ENCODE measurements around the gene TTLL9. TPM values are rescaled to one million over a fixed set of nuclear protein-coding genes. Genes with fewer than 3 reads are reported as not detected.

TTLL9 gene
- total RNA-seq, 4 donors from 2014 or later: 2.8 to 3.7 (median 3.1) TPM

GRCh38 chr20:31868853-31869672 is 1.4 kb upstream of the TTLL9 start:
- Histone ChIP-seq H3K4me3 (peak overlapping the region; percentile 57 to 80 (median 66)), H3K27ac (peak overlapping the region; percentile 81 to 89 (median 86)), H3K36me3 (peaks cover 0 to 9% (median 0%) of the 10 kb centered on the region in 3 donors), H3K27me3 (no peaks in the 10 kb centered on the region), H3K4me1 (peaks cover 0 to 26% (median 15%) of the 10 kb centered on the region in 4 donors), H3K9me3 (no peaks in the 10 kb centered on the region)
- 59 to 64% methylated on average over 9 to 11 of the region's 12 CpGs for WGBS, 2 donors
- no peak for DNase-seq (ENCODE audit: low spot score in 2 of 2)
- TF ChIP-seq EP300 (IDR thresholded peaks at IDR 0.05): no peak
- TF ChIP-seq CTCF (IDR thresholded peaks at IDR 0.05): no peak

- Histone ChIP-seq H3K4me3 (peak overlapping the region; percentile 57 to 80 (median 66)), H3K4me1 (peaks cover 0 to 26% (median 15%) of the 10 kb centered on the region in 4 donors), H3K27me3 (no peaks in the 10 kb centered on the region), H3K27ac (peak overlapping the region; percentile 81 to 89 (median 86)), H3K9me3 (no peaks in the 10 kb centered on the region), H3K36me3 (peaks cover 0 to 4% (median 0%) of the 10 kb centered on the region in 3 donors)
- 3 to 8% methylated on average over 1 of the region's 1 CpG for WGBS, 2 donors
- TF ChIP-seq CTCF (IDR thresholded peaks at IDR 0.05) (no peak), POLR2A (IDR thresholded peaks at IDR 0.05) (no peak), EP300 (IDR thresholded peaks at IDR 0.05) (no peak)
- no peak for DNase-seq (ENCODE audit: low spot score in 2 of 2)
Measured at GRCh38 chr20:31869673-31869941, 827 bp upstream of the TTLL9 start.

GRCh38 chr20:31870726-31871617 is 538 bp downstream of the TTLL9 start:
- Histone ChIP-seq H3K9me3 (no peaks in the 10 kb centered on the region), H3K27me3 (no peaks in the 10 kb centered on the region), H3K4me3 (peak overlapping the region; percentile 57 to 80 (median 66)), H3K4me1 (peaks cover 0 to 26% (median 15%) of the 10 kb centered on the region in 4 donors), H3K36me3 (peaks cover 0 to 4% (median 0%) of the 10 kb centered on the region in 3 donors), H3K27ac (peak overlapping the region; percentile 81 to 89 (median 86))
- TF ChIP-seq CTCF (IDR thresholded peaks at IDR 0.05) (peak in 1 of 5 experiments; percentile 5), POLR2A (IDR thresholded peaks at IDR 0.05) (no peak)
- 7 to 21% methylated on average over 6 to 22 of the region's 24 CpGs for WGBS, 2 donors
- no peak for DNase-seq (ENCODE audit: low spot score in 2 of 2)

- H3K36me3 ChIP-seq: peaks cover 0 to 6% (median 0%) of the 10 kb centered on the region in 3 donors
- peaks cover 0 to 26% (median 15%) of the 10 kb centered on the region in 4 donors for H3K4me1 ChIP-seq
- no peak for DNase-seq (ENCODE audit: low spot score in 2 of 2)
- H3K4me3 ChIP-seq: no peak overlapping the region
- no peaks in the 10 kb centered on the region for H3K9me3 ChIP-seq
- TF ChIP-seq EP300 (IDR thresholded peaks at IDR 0.05) (no peak), CTCF (IDR thresholded peaks at IDR 0.05) (no peak), POLR2A (IDR thresholded peaks at IDR 0.05) (no peak)
- no peaks in the 10 kb centered on the region for H3K27me3 ChIP-seq
- 78 to 86% methylated on average over 1 of the region's 1 CpG for WGBS, 2 donors
- peak overlapping the region in 3 of 4 donors; percentile 85 to 89 (median 86) for H3K27ac ChIP-seq
Measured at GRCh38 chr20:31871618-31871954, 1.2 kb downstream of the TTLL9 start.

GRCh38 chr20:31872406-31872805 is 2.0 kb downstream of the TTLL9 start:
- Histone ChIP-seq H3K4me1 (peaks cover 0 to 26% (median 15%) of the 10 kb centered on the region in 4 donors), H3K9me3 (peaks cover 0 to 3% (median 0%) of the 10 kb centered on the region in 4 donors), H3K36me3 (peaks cover 0 to 9% (median 0%) of the 10 kb centered on the region in 3 donors), H3K4me3 (no peak overlapping the region), H3K27me3 (no peaks in the 10 kb centered on the region), H3K27ac (no peak overlapping the region)
- TF ChIP-seq CTCF (IDR thresholded peaks at IDR 0.05) (no peak), POLR2A (IDR thresholded peaks at IDR 0.05) (no peak), EP300 (IDR thresholded peaks at IDR 0.05) (no peak)
- DNase-seq (ENCODE audit: low spot score in 2 of 2): no peak
- 80 to 88% methylated on average over 6 of the region's 6 CpGs for WGBS, 2 donors
